Right lobe of liver (tissue), 6 donors: ENCODE results near the gene FER. TPM values are rescaled to one million over a fixed set of nuclear protein-coding genes. Genes with fewer than 3 reads are reported as not detected.
A peak's percentile ranks its signal among the peaks of the same experiment; 100 is the strongest.

Experiments
- ATAC-seq, 4 donors: fragments of 200-7000 bp; cut with Tn5 transposase; one replicate each; pipeline ENCODE4 v1.9.1; 2020; ENCODE audit warnings: mild to moderate bottlenecking in 4 of 4, moderate library complexity in 4 of 4
- DNase-seq, 3 donors: peaks; one replicate each; pipeline ENCODE4 v3.0.0-alpha.2; 2020
- H3K27ac ChIP-seq, 3 donors: fragments of 200-600 bp; one replicate each; pipeline ENCODE4 v1.8.0; 2022
- H3K27me3 ChIP-seq, 2 donors: fragments of 200-600 bp; one replicate each; pipeline ENCODE4 v1.8.0; 2022
- H3K36me3 ChIP-seq, 4 donors: fragments of 200-600 bp; sonication (generic) in 1 of 4; one replicate each; pipeline versions ENCODE4 v1.5.1 to v1.8.0; 2017 to 2022; ENCODE audit warnings: control low read depth in 1 of 4
- H3K4me1 ChIP-seq, 4 donors: fragments of 200-600 bp; sonication (generic) in 1 of 4; one replicate each; pipeline versions ENCODE4 v1.5.1 to v1.8.0; 2017 to 2022; ENCODE audit warnings: control low read depth in 1 of 4
- H3K4me3 ChIP-seq, 3 donors: fragments of 200-600 bp; one replicate each; pipeline ENCODE4 v1.8.0; 2022
- H3K9me3 ChIP-seq, 4 donors: fragments of 200-600 bp; sonication (generic) in 1 of 4; one replicate each; pipeline versions ENCODE4 v1.5.1 to v1.8.0; 2017 to 2022; ENCODE audit warnings: control low read depth in 1 of 4
- CTCF ChIP-seq, 4 donors: fragments of 200-600 bp in 3 of 4; fragments of 450-650 bp in 1 of 4; IDR thresholded peaks; one replicate each; pipeline versions ENCODE4 v1.5.1 to v1.8.0; 2016 to 2022; ENCODE audit warnings: antibody characterized with exemption in 4 of 4, mild to moderate bottlenecking in 2 of 4
- POLR2A ChIP-seq: fragments of 450-650 bp; IDR thresholded peaks from one replicate; pipeline ENCODE4 v1.6.1; 2017; ENCODE audit warnings: antibody characterized with exemption, mild to moderate bottlenecking
- WGBS: methylation state at CpG from one replicate; pipeline ENCODE4 v1.1.6; 2018; ENCODE audit warnings: low coverage, low lambda C conversion rate; ENCODE audit not compliant: insufficient coverage; ENCODE audit errors: missing lambda C conversion rate; 5-methylcytosine and 5-hydroxymethylcytosine counted together
- intact Hi-C, 2 donors: fragments of 100-400 bp; cut with DNase I; formaldehyde crosslinking; loops; one replicate each; pipeline versions ENCODE4 v1.11.2 to v1.14.1; 2022
- total RNA-seq, 6 experiments: library from RNA; depleted of rRNA in 2 of 6; stranded (reverse); fragments of >200 nt in 2 of 6; fragmentation: NEBNext Ultra II Directional in 3 of 6; extraction: Animal tissue kit (Norgen Biotek cat#: 25700) in 3 of 6; gene quantifications; one replicate each; pipeline versions ENCODE4 v1.1.0 to v1.2.4, GENCODE V29; 2016 to 2023
- donor health status: DM: no; HTN: yes; CAD: no.
- donor health status: DM: no; HTN: no; CAD: no.
- donor health status: DM: no; HTN: no; CAD: no.
- donor health status: DM: no; HTN: yes; CAD: no.
- donor health status: DM: no; HTN: yes; CAD: no.

FER gene
- total RNA-seq, 6 experiments from 2014 or later = 2.6 to 10.9 (median 5.0) TPM

DNA sequence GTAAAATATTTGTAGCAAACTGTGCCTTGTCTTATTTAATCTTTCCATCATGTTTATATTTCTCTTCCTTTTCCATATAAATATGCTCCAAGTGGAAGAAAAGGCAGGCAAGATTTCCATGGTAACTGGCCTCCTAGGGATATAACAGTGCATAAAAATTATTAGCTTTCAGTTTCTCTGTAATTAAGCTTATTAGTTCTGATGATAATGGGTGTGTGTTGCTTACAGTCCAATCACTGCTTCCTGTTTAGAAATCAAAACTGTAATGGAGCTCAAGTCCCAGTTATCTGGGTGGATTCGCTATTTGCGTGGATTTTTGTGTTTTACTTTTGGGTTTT lies 449.1 kb downstream of the FER start:
- ATAC-seq (no peak), DNase-seq (no peak)
- no peaks in the 10 kb centered on the region for H3K36me3 ChIP-seq
- no peaks in the 10 kb centered on the region for H3K9me3 ChIP-seq
- no peak overlapping the region for H3K4me3 ChIP-seq
- no peaks in the 10 kb centered on the region for H3K4me1 ChIP-seq
- intact Hi-C loops = no loop called here
- H3K27me3 ChIP-seq = no peaks in the 10 kb centered on the region
- TF ChIP-seq POLR2A (no peak), CTCF (IDR thresholded peaks at IDR 0.05) (no peak)
- 96% methylated on average over 2 of the region's 2 CpGs for WGBS
- no peak overlapping the region for H3K27ac ChIP-seq

GRCh38 chr5:109199289-109199688 lies 451.6 kb downstream of the FER start:
- ATAC-seq (no peak), DNase-seq (no peak)
- TF ChIP-seq CTCF (IDR thresholded peaks at IDR 0.05) (no peak), POLR2A (no peak)
- H3K36me3 ChIP-seq = no peaks in the 10 kb centered on the region
- no peak overlapping the region for H3K27ac ChIP-seq
- intact Hi-C loops = no loop called here
- no peaks in the 10 kb centered on the region for H3K4me1 ChIP-seq
- 100% methylated on average over 2 of the region's 2 CpGs for WGBS
- no peaks in the 10 kb centered on the region for H3K9me3 ChIP-seq
- H3K27me3 ChIP-seq = no peaks in the 10 kb centered on the region
- no peak overlapping the region for H3K4me3 ChIP-seq

GRCh38 chr5:109199799-109200620 lies 452.3 kb downstream of the FER start:
- no peaks in the 10 kb centered on the region for H3K27me3 ChIP-seq
- WGBS = 66% methylated on average over 5 of the region's 5 CpGs
- TF ChIP-seq POLR2A (no peak), CTCF (IDR thresholded peaks at IDR 0.05) (no peak)
- H3K9me3 ChIP-seq = no peaks in the 10 kb centered on the region
- DNase-seq (no peak), ATAC-seq (no peak)
- no peaks in the 10 kb centered on the region for H3K36me3 ChIP-seq
- no peaks in the 10 kb centered on the region for H3K4me1 ChIP-seq
- intact Hi-C loops = no loop called here
- H3K4me3 ChIP-seq = no peak overlapping the region
- no peak overlapping the region for H3K27ac ChIP-seq

GRCh38 chr5:109215040-109215439 lies 467.3 kb downstream of the FER start:
- peak in 1 of 3 donors; percentile 66 for DNase-seq
- ATAC-seq = peak in 2 of 4 donors; percentile 17 to 76
- intact Hi-C loops = no loop called here

More at GRCh38 chr5:109215040-109215439, 467.3 kb downstream of the FER start:
- Histone ChIP-seq H3K9me3 (no peaks in the 10 kb centered on the region), H3K27ac (no peak overlapping the region), H3K27me3 (no peaks in the 10 kb centered on the region), H3K4me3 (no peak overlapping the region), H3K36me3 (no peaks in the 10 kb centered on the region), H3K4me1 (no peaks in the 10 kb centered on the region)
- TF ChIP-seq POLR2A = no peak
- no peak for TF ChIP-seq CTCF (IDR thresholded peaks at IDR 0.05)
- 12% methylated on average over 3 of the region's 3 CpGs for WGBS
